NCI-H345 treated with DMSO at 0.1 percent for 48 hours (cell line): ENCODE data around the gene WDR5B.
"Not testable (repeated sequence)": the region's sequence is repeated elsewhere in the genome, so short reads cannot be mapped to it uniquely, and the experiment has no call there.

Source experiments
- DNase-seq: peaks from one replicate; lab custom pipeline; 2025; ENCODE audit not compliant: unreplicated experiment; lab: John Stamatoyannopoulos, UW

Gene WDR5B

DNA sequence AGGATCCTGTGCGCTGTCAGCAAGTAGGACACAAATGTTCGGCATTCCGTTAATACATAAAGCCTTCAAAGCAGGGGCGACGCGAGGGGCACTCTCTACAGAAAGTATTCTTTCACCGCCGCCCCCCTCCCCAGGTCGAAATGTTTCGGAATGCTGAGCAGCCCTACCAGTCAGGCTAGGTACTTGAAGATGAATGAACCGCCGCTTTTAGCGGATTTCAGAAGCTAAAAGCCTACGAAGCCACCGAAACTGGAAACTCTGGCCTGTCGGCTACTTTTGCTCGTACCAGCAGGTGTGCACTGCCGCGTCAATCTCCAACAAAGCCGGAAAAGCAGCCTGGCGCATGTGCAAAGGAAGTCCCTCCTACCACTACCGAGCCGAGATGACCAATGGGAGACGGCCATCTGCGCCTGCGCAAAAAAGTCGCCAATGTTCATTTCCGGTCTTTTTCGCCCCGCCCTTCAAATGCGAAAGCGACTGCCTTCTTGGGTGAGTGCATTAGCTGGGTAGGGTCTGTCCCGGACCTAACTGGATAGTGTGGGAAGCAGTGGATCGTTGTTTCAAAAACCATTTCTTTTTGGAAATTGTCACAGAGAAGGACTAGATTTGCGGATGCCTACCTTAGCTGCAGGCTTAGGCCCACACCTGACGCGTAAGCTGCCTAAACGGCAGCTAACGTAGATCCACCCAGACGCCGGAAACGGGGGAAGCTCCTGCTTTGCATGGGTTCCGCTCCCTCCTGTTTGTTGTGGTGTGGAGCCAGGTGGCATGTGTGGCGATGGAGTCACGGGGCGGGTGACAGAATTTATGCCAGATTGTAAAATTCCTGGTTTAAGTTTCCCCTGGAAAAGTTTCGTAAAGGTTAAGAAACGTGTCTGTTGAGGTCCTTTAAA, at the start of gene WDR5B:
Gene WDR5B, minus strand, starts transcription at position 301 of the 893 bp plus-strand sequence. CDS start 534 bp downstream, outside the sequence.
- no peak for DNase-seq

DNA sequence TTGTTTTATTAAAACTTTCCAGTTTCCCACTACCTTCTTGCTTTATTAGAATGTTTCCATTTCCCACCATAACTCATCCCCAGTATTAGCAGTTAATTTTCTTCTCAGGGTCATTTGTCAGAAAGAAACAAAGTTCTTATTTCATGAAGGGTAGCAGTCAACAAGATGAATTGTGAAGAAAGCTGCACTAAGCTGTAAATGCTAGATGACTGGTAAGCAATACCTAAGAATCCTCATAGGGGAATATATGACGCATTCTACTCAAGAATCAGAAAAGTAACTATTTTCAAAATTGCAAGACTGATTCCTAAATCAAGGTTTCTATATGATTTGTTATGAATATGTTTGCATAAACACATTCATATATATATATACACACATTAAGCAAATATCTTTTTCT, 48.8 kb upstream of the WDR5B start:
- no peak for DNase-seq

DNA sequence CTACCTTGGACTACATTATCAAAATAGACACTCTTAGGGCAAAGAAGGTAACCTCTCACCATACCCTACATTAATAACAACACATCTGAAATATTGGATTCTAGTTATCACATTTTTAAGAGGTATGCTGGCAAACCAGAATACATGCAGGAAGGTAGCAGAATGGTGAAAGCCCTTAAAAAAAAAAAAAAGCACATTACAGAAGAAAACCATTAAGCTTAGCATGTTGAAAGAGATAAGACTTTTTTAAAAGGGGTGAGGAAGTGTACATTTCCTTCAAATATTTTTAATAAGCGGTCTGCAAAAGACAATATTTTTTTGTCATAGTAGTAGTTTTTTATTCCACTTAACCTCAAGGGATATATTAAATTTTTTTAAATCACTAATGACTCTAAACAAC, 46.5 kb upstream of the WDR5B start:
- DNase-seq, result no peak

DNA sequence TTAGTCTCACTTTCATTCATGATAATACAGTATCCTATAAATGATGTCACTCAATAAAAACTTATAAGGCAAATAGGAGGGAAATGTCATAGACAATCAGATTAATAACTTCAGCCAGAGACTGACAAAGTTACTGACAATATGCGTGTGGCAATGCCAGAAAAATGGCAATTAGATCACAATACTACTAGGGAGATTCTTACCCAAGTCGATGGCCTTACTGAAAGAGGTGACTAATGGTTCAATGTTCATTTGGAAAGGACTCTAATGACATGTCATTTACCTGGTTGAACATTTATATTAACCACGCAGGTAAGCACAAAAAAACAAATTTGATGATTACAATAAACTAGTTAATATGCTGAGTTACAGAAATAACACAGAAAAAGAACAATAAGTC, 45.9 kb upstream of the WDR5B start:
- DNase-seq, result no peak

DNA sequence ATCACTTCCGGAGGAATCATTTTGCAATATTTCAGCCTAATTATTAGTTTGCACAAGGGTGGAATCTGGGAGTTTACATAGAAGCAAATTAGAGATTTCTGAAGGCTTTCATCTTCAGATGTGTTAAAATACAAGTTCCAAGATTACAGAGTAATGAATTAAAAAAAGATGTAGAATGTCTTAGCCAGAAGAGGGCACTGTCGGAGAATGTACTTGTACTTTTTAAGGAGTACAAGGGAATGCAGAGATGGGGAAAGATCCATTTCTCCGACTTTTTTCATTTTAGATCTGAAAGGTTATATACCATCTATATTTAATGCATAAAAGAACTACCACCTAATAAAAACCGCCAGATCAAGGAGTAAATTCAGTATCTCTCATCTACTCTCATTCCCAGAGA, 43.1 kb upstream of the WDR5B start:
- no peak for DNase-seq

DNA sequence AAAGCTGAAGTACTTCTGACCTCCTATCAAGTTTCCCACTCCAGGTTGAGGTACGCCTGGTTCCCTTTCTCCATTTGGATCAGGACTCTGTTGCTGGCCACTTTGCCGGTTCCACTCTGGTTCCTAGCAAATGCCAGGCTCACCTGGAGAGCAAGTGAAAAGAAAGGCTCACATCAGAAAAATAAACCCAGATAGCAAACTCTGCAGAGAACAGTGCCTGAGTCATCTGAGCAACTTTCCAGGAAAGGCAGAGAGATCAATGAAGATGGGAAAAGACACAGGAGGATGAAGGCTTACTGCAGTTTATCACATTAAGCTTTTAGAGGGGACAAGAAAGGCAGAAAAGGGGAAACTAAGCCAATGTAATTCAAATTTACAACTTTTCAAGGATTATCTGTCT, 41.8 kb upstream of the WDR5B start:
- no peak for DNase-seq

DNA sequence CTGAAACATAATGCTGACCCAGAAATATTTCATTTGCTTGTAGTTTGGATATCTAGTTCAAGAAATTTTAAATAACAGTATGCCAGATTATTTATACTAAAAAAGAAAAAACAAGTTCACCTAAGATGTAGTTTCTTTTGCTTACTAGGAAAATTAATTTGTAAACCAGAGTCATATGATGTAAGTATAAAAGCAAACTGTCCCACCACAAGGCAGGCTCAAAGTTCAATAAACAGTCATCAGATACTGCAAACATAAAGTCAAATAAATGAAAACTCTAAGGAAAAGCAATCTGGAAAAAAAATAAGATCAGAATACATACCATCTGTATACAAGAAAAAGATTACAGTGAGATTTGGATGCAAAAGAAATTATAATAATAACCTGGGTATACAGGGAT, 40.2 kb upstream of the WDR5B start:
- no peak for DNase-seq

DNA sequence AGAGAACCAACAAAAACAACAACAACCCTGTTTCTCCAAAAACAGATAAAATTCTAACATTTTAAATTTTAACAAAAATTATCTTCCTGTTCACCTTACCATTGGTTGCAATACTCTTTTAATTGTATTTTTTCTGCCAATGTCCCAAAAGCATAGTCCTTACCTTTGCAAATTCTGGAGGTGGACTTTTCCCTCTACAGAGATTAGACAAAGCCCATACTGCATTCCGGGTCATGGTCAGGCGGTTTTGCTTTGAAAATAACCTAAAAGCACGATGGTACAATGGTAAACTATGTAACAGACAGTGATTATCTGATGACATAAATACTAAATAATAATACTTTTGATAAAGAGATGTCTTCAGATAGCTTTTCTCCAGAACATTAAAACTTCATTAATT, 35.5 kb upstream of the WDR5B start:
- no peak for DNase-seq

DNA sequence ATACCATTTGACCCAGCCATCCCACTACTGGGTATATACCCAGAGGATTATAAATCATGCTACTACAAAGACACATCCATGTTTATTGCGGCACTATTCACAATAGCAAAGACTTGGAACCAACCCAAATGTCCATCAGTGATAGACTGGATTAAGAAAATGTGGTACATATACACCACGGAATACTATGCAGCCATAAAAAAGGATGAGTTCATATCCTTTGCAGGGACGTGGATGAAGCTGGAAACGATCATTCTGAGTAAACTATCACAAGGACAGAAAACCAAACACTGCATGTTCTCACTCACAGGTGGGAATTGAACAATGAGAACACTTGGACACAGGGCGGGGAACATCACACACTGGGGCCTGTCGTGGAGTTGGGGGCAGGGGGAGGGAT, 32.4 kb upstream of the WDR5B start:
- DNase-seq, result not testable (repeated sequence)

DNA sequence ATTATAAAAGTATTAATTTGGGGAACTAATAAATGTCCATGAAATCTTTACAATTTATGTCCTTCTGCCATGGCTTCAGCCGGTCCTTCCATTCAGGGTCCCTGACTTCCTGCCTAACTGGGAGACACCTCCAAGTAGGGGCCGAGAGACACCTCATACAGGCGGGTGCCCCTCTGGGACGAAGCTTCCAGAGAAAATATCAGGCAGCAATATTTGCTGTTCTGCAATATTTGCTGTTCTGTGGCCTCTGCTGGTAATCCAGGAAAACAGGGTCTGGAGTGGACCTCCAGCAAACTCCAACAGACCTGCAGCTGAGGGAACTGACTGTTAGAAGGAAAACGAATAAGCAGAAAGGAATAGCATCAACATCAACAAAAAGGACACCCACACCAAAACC, 28.6 kb upstream of the WDR5B start:
- DNase-seq, result not testable (repeated sequence)

DNA sequence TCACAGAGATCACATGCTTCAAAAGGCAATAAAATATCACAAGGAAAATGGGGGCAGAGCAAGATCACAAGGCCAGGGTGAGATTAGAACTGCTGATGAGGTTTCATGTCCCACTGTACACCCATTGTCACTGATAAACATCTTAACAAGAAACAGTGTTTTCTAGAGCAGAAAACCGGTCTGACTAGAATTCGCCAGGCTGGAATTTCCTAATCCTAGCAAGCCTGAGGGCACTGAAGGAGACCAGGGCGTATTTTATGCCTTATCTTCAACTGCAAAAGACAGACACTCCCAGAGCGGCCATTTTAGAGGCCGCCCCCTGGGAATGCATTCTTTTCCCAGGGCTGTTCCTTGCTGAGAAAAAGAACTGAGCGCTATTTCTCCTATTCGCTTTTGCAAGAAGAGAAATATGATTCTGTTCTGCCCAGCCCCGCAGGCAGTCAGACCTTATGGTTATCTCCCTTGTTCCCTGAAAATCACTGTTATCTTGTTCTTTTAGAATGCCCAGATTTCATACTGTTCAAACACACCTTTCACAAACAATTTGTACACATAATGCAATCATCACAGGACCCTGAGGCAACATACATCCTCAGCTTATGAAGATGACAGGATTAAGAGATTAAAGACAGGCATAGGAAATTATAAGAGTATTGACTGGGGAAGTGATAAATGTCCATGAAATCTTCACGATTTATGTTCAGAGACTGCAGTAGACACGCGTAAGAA, 28.1 kb upstream of the WDR5B start:
- DNase-seq, result not testable (repeated sequence)

DNA sequence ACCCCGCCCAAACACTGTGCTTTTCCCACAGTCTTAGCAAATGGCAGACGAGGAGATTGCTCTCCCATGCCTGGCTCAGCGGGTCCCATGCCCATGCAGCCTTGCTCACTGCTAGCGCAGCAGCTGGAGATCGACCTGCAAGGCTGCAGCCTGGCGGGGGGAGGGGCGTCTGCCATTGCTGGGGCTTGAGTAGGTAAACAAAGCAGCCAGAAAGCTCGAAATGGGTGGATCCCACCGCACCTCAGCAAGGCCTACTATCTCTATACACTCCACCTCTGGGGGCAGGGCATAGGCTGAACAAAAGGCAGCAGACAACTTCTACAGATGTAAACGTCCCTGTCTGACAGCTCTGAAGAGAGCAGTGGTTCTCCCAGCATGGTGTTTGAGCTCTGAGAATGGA, 27.2 kb upstream of the WDR5B start:
- no peak for DNase-seq

DNA sequence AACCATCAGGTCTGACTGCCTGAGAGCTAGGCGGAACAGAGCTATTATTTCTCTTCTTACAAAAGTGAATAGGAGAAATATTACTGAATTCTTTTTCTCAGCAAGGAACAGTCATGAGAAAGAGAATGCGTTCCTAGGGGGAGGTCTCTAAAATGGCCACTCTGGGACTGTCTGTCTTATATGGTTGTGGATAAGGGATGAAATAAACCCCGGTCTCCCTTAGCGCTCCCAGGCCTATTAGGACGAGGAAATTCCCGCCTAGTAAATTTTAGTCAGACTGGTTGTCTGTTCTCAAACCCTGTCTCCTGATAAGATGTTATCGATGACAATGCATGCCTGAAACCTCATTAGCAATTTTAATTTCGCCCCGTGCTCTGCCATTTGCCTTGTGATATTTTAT, 20.1 kb upstream of the WDR5B start:
- no peak for DNase-seq

DNA sequence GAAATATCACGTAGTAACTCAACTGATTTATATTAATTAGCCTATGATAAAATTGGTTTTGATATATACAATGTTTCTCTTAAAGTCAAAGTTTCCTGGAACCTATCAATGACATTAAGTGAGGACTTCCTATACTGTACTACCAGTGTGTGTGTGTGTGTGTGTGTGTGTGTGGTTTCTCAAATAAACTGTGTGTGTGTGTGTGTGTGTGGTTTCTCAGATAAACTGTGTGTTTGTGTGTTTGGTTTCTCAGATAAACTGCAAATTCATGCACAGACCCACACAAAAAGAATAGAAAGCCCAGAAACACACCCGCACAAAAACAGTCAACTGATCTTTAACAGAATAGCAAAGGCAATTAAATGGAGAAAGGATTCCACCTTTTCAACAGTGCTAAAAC, 14.5 kb upstream of the WDR5B start:
- DNase-seq, result no peak

DNA sequence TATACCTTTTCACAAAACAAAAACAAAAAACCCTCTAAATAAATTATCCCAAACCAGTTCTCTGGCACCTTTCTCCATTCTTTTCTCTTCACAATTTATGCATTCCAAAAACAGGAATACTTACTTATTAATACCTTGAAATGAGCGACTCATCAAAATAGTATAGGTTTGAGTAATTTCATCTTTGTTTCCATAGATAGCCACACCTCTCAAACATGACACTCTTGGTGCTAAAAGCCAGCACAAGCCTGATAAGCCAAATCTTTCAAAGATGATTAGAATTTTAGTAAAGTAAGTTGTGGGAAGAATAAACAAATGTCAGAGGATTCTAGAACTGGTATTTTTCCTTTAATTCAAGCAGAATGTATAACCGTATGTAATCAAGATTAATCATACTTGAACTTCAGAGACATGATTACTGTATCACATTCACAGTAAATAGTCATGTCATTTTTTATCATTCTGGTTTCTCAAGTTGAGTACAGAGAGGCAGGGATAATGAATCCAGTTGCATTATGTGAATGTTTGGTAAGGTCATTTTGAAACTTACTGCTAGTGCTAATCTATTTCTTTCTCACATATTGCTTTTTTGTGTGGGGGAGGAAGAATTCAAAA, 12.1 kb upstream of the WDR5B start:
- no peak for DNase-seq

DNA sequence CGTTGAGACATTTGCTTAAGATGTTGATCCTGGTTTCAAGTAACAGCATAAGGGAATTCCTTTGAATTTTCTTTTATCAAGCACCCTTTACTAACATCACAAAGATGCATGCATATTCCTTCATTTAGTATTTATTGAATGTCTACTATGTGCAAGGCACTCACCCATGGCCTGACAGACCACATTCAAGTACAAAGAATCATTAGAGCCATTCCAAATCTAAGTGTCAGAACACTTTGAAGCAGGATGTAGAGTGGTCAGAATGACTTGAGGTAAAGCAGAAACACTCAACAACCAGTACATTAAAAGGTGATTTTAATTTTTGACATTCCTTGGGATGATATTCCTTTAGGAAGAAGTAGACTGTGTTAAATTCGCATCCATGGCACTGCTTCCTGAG, 6.0 kb upstream of the WDR5B start:
- DNase-seq, result no peak

DNA sequence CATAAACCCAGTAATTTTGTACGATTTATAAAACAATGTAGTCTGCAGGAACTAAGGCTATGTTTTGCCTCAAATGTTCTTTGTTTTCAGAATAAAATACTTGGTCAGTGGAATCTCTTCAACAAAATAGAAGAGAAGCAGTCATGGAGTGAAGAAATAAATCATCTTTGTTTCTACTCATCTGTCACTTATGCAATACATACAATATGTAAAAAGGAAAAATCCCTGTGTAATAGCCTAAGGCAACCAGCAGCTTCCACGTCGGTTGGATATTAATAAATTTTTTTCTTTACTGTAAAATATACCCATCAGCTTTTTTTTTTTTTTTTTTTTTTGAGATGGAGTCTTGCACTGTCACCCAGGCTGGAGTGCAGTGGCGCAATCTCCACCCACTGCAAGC, 5.2 kb upstream of the WDR5B start:
- DNase-seq, result no peak

DNA sequence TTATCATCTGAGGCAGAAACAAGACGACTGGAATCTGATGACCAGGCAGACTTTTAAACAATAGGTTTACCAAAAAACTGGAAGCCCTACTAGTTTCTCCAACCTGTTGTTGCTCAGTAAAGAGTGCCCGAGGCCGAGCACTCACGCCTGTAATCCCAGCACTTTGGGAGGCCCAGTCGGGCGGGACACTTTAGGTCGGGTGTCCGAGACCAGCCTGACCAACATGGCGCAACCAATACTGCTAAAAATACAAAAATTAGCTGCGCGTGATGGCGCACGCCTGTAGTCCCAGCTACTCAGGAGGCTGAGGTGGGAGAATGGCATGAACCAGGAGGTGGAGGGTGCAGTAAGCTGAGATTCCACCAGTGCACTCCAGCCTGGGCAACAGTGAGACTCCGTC, 1.1 kb upstream of the WDR5B start:
- no peak for DNase-seq

DNA sequence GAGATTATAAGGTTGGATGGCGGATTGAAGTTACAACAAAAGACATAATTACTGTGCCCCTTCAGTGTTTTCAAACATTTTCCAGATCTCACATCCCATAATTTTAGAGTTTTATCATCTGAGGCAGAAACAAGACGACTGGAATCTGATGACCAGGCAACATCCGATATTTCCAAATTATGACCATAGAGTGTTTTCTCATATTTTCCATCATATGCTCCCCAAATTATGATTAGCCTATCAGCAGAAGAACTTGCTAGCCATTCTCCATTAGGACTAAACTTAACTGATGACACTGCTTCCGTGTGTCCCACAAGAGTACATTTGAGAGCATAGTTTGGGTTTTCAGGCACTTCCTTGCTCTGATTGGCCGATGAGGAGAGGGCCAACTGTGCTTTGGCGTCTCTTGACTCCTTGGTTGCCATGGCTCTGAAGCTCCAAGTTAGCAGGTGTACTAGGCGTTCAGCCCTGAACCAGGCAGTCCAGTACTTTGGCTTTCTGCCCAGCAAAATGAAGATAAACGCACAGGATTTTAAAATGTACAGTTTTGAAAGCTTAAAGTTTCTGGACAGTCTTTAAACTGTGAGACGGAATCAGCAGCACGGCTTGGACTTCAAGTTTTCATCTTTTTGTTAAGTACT, 638 bp downstream of the WDR5B start:
- DNase-seq, result no peak

DNA sequence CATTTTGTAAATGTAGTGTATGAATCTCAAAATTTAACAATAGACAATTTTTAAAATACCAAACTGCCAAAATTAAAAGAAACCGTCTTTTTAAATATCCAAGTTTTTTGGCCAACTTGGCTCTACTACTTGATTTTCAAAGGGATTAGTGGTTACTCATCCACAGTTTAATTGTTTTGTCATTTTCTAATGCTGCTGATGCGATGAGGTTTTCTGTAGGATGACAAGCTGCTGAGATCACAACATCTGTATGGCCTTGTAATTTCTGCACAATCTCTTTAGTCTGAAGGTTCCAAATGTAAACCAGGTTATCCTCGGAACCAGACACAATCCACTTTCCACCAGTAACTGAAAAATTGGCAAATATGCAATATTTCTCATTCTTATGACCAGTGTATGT, 1.5 kb downstream of the WDR5B start:
- no peak for DNase-seq

DNA sequence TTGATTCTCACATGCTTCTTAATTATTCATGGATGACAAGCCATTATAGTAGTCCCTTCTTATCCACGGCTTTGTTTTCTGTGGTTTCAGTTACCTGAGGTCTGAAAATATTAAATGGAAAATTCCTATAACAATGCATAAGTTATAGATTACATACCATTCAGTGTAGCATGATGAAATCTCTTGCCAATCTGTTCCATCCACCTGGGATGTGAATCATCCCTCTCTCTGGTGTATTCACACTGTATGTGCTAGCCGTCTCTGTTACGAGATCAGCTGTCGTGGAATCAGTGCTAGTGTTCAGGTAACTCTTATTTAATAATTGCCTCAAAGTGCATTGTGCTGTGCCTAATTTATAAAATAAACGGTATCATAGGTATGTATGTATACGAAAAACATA, 5.2 kb downstream of the WDR5B start:
- DNase-seq, result no peak

DNA sequence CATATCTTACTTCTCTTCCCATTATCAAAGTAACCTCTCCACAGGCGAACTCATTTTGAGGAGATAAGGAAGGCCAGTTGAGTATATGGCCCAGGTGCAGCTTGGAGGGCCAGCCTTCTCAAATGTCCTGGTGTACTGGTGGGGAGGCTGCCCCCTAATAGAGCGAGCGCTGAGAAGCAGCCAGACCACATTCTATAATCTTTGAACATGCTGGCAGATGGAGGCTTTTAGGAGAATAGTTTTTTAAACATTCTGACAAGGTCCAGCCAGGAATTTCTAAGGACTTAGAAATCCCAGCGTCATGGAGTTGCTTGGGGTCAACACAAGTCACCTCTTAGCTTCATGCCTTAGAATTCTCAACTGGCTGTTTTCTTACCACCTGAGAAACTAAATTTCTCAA, 5.8 kb downstream of the WDR5B start:
- no peak for DNase-seq
